GM12878 (cell line): ENCODE measurements around the gene TSC2. TPM values are rescaled to one million over a fixed set of nuclear protein-coding genes. Genes with fewer than 3 reads are reported as not detected.

Experiments used
- ATAC-seq: fragments of 200-7000 bp; cut with Tn5 transposase; 3 replicates; pipeline ENCODE4 v1.9.1; 2020; ENCODE audit warnings: mild to moderate bottlenecking, moderate library complexity
- BruUV-seq: library from RNA; stranded (reverse); fragments of 400-500 nt; replicated peaks from 2 replicates; lab custom pipeline; 2021; lab: Mats Ljungman, UMichigan
- CTCF ChIA-PET: fragments of 300-600 bp; sonication (Branson Sonifier 250); formaldehyde crosslinking; extraction: SDS; loops from one replicate; lab custom pipeline; 2021; ENCODE audit warnings: inconsistent platforms; lab: Yijun Ruan, JAX
- POLR2A ChIA-PET: fragments of 350-600 bp; formaldehyde crosslinking; extraction: SDS; loops from one replicate; lab custom pipeline; 2021; ENCODE audit warnings: inconsistent platforms; lab: Charles Lee
- RAD21 ChIA-PET: fragments of 300-600 bp; sonication (Branson Sonifier 250); formaldehyde crosslinking; loops from one replicate; lab custom pipeline; 2023; ENCODE audit warnings: antibody characterized with exemption; ENCODE audit not compliant: unreplicated experiment; lab: Charles Lee
- SMC1A ChIA-PET: fragments of 300-600 bp; sonication (Branson Sonifier 250); formaldehyde crosslinking; loops from one replicate; lab custom pipeline; 2023; ENCODE audit not compliant: unreplicated experiment, uncharacterized antibody; lab: Charles Lee
- DNase-seq: peaks from one replicate; pipeline ENCODE4 v3.0.0-alpha.2; 2011; ENCODE audit warnings: low read depth, low spot score
- FAIRE-seq: peaks from 3 replicates; lab custom pipeline; 2011; peaks lifted over from hg19 to GRCh38; lab: Jason Lieb, UNC
- H2AFZ ChIP-seq: 2 replicates; pipeline ENCODE4 v1.6.0; 2011; ENCODE audit warnings: low read depth, low read length, control low read depth; ENCODE audit not compliant: control insufficient read depth
- H3K27ac ChIP-seq: 2 replicates; pipeline ENCODE4 v1.5.1; 2011; ENCODE audit warnings: control low read depth; ENCODE audit not compliant: control insufficient read depth, insufficient read depth
- H3K27me3 ChIP-seq, 2 experiments: replicated peaks in 1 of 2; 2 replicates each; pipeline versions ENCODE4 v1.6.0 to v1.6.1; 2011; ENCODE audit warnings: low read length in 1 of 2; ENCODE audit not compliant: control insufficient read depth in 2 of 2, insufficient read depth in 2 of 2
- H3K36me3 ChIP-seq, 2 experiments: 2 replicates each; pipeline ENCODE4 v1.5.1; 2011; ENCODE audit warnings: low read length in 1 of 2; ENCODE audit not compliant: control insufficient read depth in 2 of 2, insufficient read depth in 2 of 2
- H3K4me1 ChIP-seq: 2 replicates; pipeline ENCODE4 v1.6.1; 2011; ENCODE audit warnings: mild to moderate bottlenecking, low read length, moderate library complexity, mixed read lengths; ENCODE audit not compliant: control insufficient read depth, insufficient read depth
- H3K4me2 ChIP-seq: 2 replicates; pipeline ENCODE4 v1.6.0; 2011; ENCODE audit warnings: control low read depth; ENCODE audit not compliant: control insufficient read depth, insufficient read depth
- H3K4me3 ChIP-seq: fragments of 200-600 bp; sonication (generic); 2 replicates; pipeline ENCODE4 v1.5.1; 2016
- H3K79me2 ChIP-seq: 2 replicates; pipeline ENCODE4 v1.6.0; 2011; ENCODE audit warnings: low read length; ENCODE audit not compliant: control insufficient read depth, insufficient read depth
- H3K9ac ChIP-seq: 2 replicates; pipeline ENCODE4 v1.8.0; 2011; ENCODE audit warnings: low read length, control low read depth, mixed read lengths; ENCODE audit not compliant: control insufficient read depth, insufficient read depth
- H3K9me3 ChIP-seq: replicated peaks from 3 replicates; pipeline ENCODE4 v1.5.1; 2011; ENCODE audit warnings: mild to moderate bottlenecking, low read length; ENCODE audit not compliant: control insufficient read depth, insufficient read depth
- H4K20me1 ChIP-seq: 2 replicates; pipeline ENCODE4 v1.6.0; 2011; ENCODE audit not compliant: control insufficient read depth, insufficient read depth
- BCL11A ChIP-seq: IDR thresholded peaks from 2 replicates; pipeline ENCODE4 v1.6.1; 2011; ENCODE audit warnings: low read depth, low read length
- ELK1 ChIP-seq: IDR thresholded peaks from 2 replicates; pipeline ENCODE4 v1.6.1; 2012; ENCODE audit warnings: low read depth, low read length, improper control_type of control experiment
- IKZF2 ChIP-seq, 2 experiments: fragments of 450-650 bp; IDR thresholded peaks; 2 replicates each; pipeline ENCODE4 v1.6.1; 2017; ENCODE audit warnings: mild to moderate bottlenecking in 2 of 2, moderate library complexity in 2 of 2
- JUNB ChIP-seq: IDR thresholded peaks from 2 replicates; pipeline ENCODE4 v1.6.1; 2016; ENCODE audit warnings: antibody characterized with exemption, mild to moderate bottlenecking
- RAD21 ChIP-seq: IDR thresholded peaks from 2 replicates; pipeline ENCODE4 v1.6.1; 2011; ENCODE audit warnings: mild to moderate bottlenecking, low read depth, low read length, moderate library complexity; ENCODE audit not compliant: insufficient read depth
- RELA ChIP-seq: fragments of 450-650 bp; IDR thresholded peaks from 2 replicates; pipeline ENCODE4 v1.8.0; 2014; ENCODE audit warnings: borderline replicate concordance; ENCODE audit not compliant: partially characterized antibody
- SMARCA5 ChIP-seq: fragments of 450-650 bp; IDR thresholded peaks from 2 replicates; pipeline ENCODE4 v1.6.1; 2017; ENCODE audit warnings: mild to moderate bottlenecking
- TAF1 ChIP-seq: IDR thresholded peaks from 2 replicates; pipeline ENCODE4 v1.6.1; 2011; ENCODE audit warnings: mild to moderate bottlenecking, low read depth, low read length, borderline replicate concordance
- TARDBP ChIP-seq: IDR thresholded peaks from 2 replicates; pipeline ENCODE4 v1.6.1; 2016; ENCODE audit warnings: borderline replicate concordance
- ZNF622 ChIP-seq: fragments of 450-650 bp; IDR thresholded peaks from 2 replicates; pipeline ENCODE4 v1.6.1; 2017; ENCODE audit warnings: mild to moderate bottlenecking, inconsistent platforms
- WGBS: methylation state at CpG from one replicate; pipeline ENCODE4 v1.1.6; 2016; ENCODE audit warnings: low lambda C conversion rate; ENCODE audit not compliant: insufficient replicate concordance, insufficient coverage; ENCODE audit errors: missing lambda C conversion rate; 5-methylcytosine and 5-hydroxymethylcytosine counted together
- in situ Hi-C: fragments of 300-500 bp; cut with MboI; formaldehyde crosslinking; loops from 9 replicates; pipeline ENCODE4 v1.14.3; 2018; ENCODE audit warnings: mixed read lengths
- intact Hi-C: fragments of 100-400 bp; cut with micrococcal nuclease; formaldehyde crosslinking; loops from one replicate; pipeline ENCODE4 v1.14.2; 2022; ENCODE audit not compliant: unreplicated experiment
- polyA plus RNA-seq, 11 experiments: library from polyadenylated mRNA; depleted of rRNA in 4 of 11; unstranded in 6 of 11; stranded (reverse) in 5 of 11; fragments of >200 nt; fragmentation: Nextera tagmentation in 4 of 11; fragmentation: Illumina TruSeq in 1 of 11; extraction: Ambion mirVana in 4 of 11; extraction: Trizol in 1 of 11; gene quantifications; 1 replicate in 1 of 11; 2 replicates in 10 of 11; pipeline versions ENCODE4 v1.2.1 to v1.2.3, GENCODE V29; 2011 to 2016; ENCODE audit warnings: inconsistent platforms in 2 of 11, missing spikeins in 2 of 11, low read depth in 1 of 11
- total RNA-seq, 4 experiments: library from RNA; depleted of rRNA in 3 of 4; stranded (reverse); fragments of >200 nt in 3 of 4; fragmentation: Illumina TruSeq in 1 of 4; extraction: Trizol in 1 of 4; gene quantifications; 2 replicates each; pipeline versions ENCODE4 v1.2.1 to v1.2.3, GENCODE V29; 2013 to 2021

Gene TSC2
- total and polyA plus RNA-seq, 10 of the 15 experiments (the other 5 are each of a cell fraction or from before 2014, with no cell fraction given): 1.6 to 77.0 (median 21.6) TPM

DNA sequence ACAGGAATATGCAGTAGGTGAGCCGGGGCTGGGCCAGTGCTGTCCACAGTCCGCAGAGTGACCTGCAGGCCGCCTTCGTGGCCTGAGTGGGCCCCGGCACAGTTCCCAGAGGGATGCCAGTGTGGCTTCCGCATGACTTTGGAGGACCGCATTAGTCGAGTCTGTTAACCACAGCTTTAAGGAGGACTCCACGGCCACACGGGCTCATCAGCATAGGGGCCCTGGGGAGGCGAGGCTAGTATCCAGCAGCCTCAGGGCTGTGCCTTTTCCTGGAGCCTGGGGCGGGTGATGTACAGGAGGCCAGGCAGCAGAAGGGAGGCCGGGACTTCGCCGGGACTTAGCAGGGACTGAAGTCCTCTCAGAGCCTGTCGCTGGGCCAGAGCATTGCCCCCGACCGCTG lies 13.2 kb downstream of the TSC2 start:
- DNase-seq: no peak
- SMC1A ChIA-PET: no interaction called here
- no peak overlapping the region for H3K9ac ChIP-seq
- no peak for TF ChIP-seq ZNF622
- TF ChIP-seq, all 136 proteins: peak for 0
- Histone ChIP-seq H3K79me2 (no peaks in the 10 kb centered on the region), H3K27me3 (no peaks in the 10 kb centered on the region), H3K4me3 (no peak overlapping the region), H3K4me2 (no peak overlapping the region), H2AFZ (no peak overlapping the region), H3K27ac (no peak overlapping the region), H3K36me3 (peaks cover 0 to 5% of the 10 kb centered on the region in 2 experiments; a peak in 3 of 4 replicates), H4K20me1 (no peaks in the 10 kb centered on the region), H3K4me1 (no peaks in the 10 kb centered on the region), H3K9me3 (no peaks in the 10 kb centered on the region)
- BruUV-seq: no TSS peak
- intact Hi-C loops (no loop called here), in situ Hi-C loops (no loop called here)
- ATAC-seq (no peak), FAIRE-seq (no peak)
- ChIA-PET RAD21 (no interaction called here), CTCF (no interaction called here), POLR2A (no interaction called here)
- 94% methylated on average over 18 of the region's 18 CpGs for WGBS

DNA sequence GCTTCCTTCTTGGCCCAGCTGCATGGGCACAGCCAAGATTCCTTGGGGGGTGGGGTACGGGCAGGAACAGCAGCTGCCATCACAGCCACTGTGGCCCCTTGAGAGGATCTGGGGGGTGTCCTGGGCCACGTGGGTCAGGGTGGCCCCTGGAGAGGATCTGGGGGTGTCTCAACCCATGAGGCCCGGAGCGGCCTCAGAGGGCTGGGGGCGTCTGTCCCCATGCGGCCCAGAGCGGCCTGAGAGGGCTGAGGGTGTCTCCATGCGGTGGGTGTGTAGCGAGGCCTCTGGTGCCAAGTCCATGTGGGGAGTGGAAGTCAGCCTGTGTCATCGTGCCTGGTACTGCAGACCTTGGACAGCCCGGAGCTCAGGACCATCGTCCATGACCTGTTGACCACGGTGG lies 13.7 kb downstream of the TSC2 start:
- Histone ChIP-seq H3K27ac (no peak overlapping the region), H3K4me2 (no peak overlapping the region), H3K79me2 (no peaks in the 10 kb centered on the region), H3K4me3 (no peak overlapping the region), H3K27me3 (no peaks in the 10 kb centered on the region), H3K4me1 (no peaks in the 10 kb centered on the region), H3K36me3 (peaks cover 0 to 4% of the 10 kb centered on the region in 2 experiments; a peak in 3 of 4 replicates), H4K20me1 (no peaks in the 10 kb centered on the region), H3K9me3 (no peaks in the 10 kb centered on the region), H3K9ac (no peak overlapping the region), H2AFZ (no peak overlapping the region)
- WGBS: 96% methylated on average over 12 of the region's 13 CpGs
- BruUV-seq: no TSS peak
- POLR2A ChIA-PET: no interaction called here
- no peak for DNase-seq
- no peak for FAIRE-seq
- ATAC-seq: no peak
- TF ChIP-seq JUNB (no peak), TARDBP (no peak), BCL11A (no peak), RELA (no peak), RAD21 (no peak), ELK1 (no peak), SMARCA5 (no peak), TAF1 (no peak), IKZF2 (IDR thresholded peaks at IDR 0.05) (no peak)
- in situ Hi-C loops: no loop called here
- intact Hi-C loops: no loop called here
- RAD21 ChIA-PET: no interaction called here
- SMC1A ChIA-PET: no interaction called here
- CTCF ChIA-PET: no interaction called here
